HepG2 (cell line): Measurements from ENCODE around the gene BDP1. TPM values are rescaled to one million over a fixed set of nuclear protein-coding genes. Genes with fewer than 3 reads are reported as not detected.

Source experiments
- GABPB1 ChIP-seq: IDR thresholded peaks from 2 replicates; pipeline ENCODE4 v1.6.1; 2016; ENCODE audit warnings: mild to moderate bottlenecking, missing genetic modification reagents, moderate library complexity, missing compliant biosample characterization
- HDAC1 ChIP-seq: sonication (generic); formaldehyde crosslinking; IDR thresholded peaks from 2 replicates; pipeline ENCODE4 v1.5.1; 2020; ENCODE audit warnings: mild to moderate bottlenecking, missing genetic modification reagents
- HMG20A ChIP-seq: IDR thresholded peaks from 2 replicates; pipeline ENCODE4 v1.6.1; 2016; ENCODE audit warnings: borderline replicate concordance
- MED8 ChIP-seq: sonication (generic); formaldehyde crosslinking; IDR thresholded peaks from 2 replicates; pipeline ENCODE4 v1.8.1; 2023; ENCODE audit warnings: mild to moderate bottlenecking, missing genetic modification reagents; ENCODE audit not compliant: insufficient replicate concordance
- NFE2L1 ChIP-seq: sonication (generic); formaldehyde crosslinking; IDR thresholded peaks from 2 replicates; pipeline ENCODE4 v1.4.0; 2020; ENCODE audit warnings: missing genetic modification reagents, mild to moderate bottlenecking, borderline replicate concordance
- NKX3-1 ChIP-seq: sonication (generic); formaldehyde crosslinking; IDR thresholded peaks from 2 replicates; pipeline ENCODE4 v1.5.0; 2020; ENCODE audit warnings: missing genetic modification reagents
- PPARG ChIP-seq: conservative IDR thresholded peaks from 2 replicates; pipeline ENCODE4 v1.6.1; 2016; ENCODE audit warnings: missing biosample characterization, missing genetic modification reagents
- SMAD9 ChIP-seq: sonication (generic); formaldehyde crosslinking; IDR thresholded peaks from 2 replicates; pipeline ENCODE4 v1.5.1; 2020; ENCODE audit warnings: mild to moderate bottlenecking, missing genetic modification reagents
- ZBTB20 ChIP-seq: sonication (generic); formaldehyde crosslinking; IDR thresholded peaks from 2 replicates; pipeline ENCODE4 v1.8.1; 2023; ENCODE audit warnings: missing genetic modification reagents, low read depth, mild to moderate bottlenecking, borderline replicate concordance
- ZFX ChIP-seq: sonication (generic); formaldehyde crosslinking; IDR thresholded peaks from 2 replicates; pipeline ENCODE4 v1.4.0; 2020; ENCODE audit warnings: mild to moderate bottlenecking, low read depth, missing genetic modification reagents, moderate library complexity
- ZMYM2 ChIP-seq: sonication (generic); formaldehyde crosslinking; IDR thresholded peaks from 2 replicates; pipeline ENCODE4 v1.8.0; 2022; ENCODE audit warnings: mild to moderate bottlenecking, missing genetic modification reagents
- ZNF460 ChIP-seq: sonication (generic); formaldehyde crosslinking; IDR thresholded peaks from 2 replicates; pipeline ENCODE4 v1.5.1; 2020; ENCODE audit warnings: missing genetic modification reagents, mild to moderate bottlenecking, borderline replicate concordance
- ZNF792 ChIP-seq: IDR thresholded peaks from 2 replicates; pipeline ENCODE4 v1.6.1; 2016
- ZSCAN12 ChIP-seq: sonication (generic); formaldehyde crosslinking; IDR thresholded peaks from 2 replicates; pipeline ENCODE4 v1.9.0; 2021; ENCODE audit warnings: mild to moderate bottlenecking, missing genetic modification reagents
- polyA plus RNA-seq, 8 experiments: library from polyadenylated mRNA; depleted of rRNA in 3 of 8; stranded (reverse) in 7 of 8; unstranded in 1 of 8; fragments of >200 nt; fragmentation: Illumina TruSeq in 4 of 8; extraction: Trizol in 4 of 8; gene quantifications; 2 replicates each; pipeline versions ENCODE4 v1.2.1 to v1.2.3, GENCODE V29; 2011 to 2016; ENCODE audit warnings: low read depth in 4 of 8, missing spikeins in 1 of 8, mixed read lengths in 1 of 8; ENCODE audit not compliant: insufficient read depth in 1 of 8
- total RNA-seq, 5 experiments: library from RNA; depleted of rRNA; stranded (reverse); fragments of >200 nt; fragmentation: Illumina TruSeq; extraction: Trizol; gene quantifications; 2 replicates each; pipeline ENCODE4 v1.2.3, GENCODE V29; 2016; ENCODE audit warnings: low read depth in 1 of 5
- TF ChIP-seq, protein P1 (sequence below): sonication (generic); formaldehyde crosslinking; IDR thresholded peaks from 2 replicates; pipeline ENCODE4 v1.8.1; 2023; ENCODE audit warnings: mild to moderate bottlenecking, missing genetic modification reagents
- TF ChIP-seq, protein P2 (sequence below): sonication (generic); formaldehyde crosslinking; IDR thresholded peaks from 2 replicates; pipeline ENCODE4 v1.4.0; 2020; ENCODE audit warnings: missing genetic modification reagents, mild to moderate bottlenecking, borderline replicate concordance
- TF ChIP-seq, protein P3 (sequence below): sonication (generic); formaldehyde crosslinking; IDR thresholded peaks from 2 replicates; pipeline ENCODE4 v1.4.0; 2020; ENCODE audit warnings: missing genetic modification reagents
- TF ChIP-seq, protein P4 (sequence below): sonication (generic); formaldehyde crosslinking; IDR thresholded peaks from 2 replicates; pipeline ENCODE4 v1.9.0; 2022; ENCODE audit warnings: missing genetic modification reagents, mild to moderate bottlenecking, borderline replicate concordance
- TF ChIP-seq, protein P5 (sequence below): sonication (generic); formaldehyde crosslinking; IDR thresholded peaks from 2 replicates; pipeline ENCODE4 v1.4.0; 2020; ENCODE audit warnings: low read depth, mild to moderate bottlenecking, missing genetic modification reagents

Gene BDP1
- total and polyA plus RNA-seq, 2 of the 13 experiments (the other 11 are each of a cell fraction or from before 2014, with no cell fraction given) = 10.2 to 22.4 TPM

DNA sequence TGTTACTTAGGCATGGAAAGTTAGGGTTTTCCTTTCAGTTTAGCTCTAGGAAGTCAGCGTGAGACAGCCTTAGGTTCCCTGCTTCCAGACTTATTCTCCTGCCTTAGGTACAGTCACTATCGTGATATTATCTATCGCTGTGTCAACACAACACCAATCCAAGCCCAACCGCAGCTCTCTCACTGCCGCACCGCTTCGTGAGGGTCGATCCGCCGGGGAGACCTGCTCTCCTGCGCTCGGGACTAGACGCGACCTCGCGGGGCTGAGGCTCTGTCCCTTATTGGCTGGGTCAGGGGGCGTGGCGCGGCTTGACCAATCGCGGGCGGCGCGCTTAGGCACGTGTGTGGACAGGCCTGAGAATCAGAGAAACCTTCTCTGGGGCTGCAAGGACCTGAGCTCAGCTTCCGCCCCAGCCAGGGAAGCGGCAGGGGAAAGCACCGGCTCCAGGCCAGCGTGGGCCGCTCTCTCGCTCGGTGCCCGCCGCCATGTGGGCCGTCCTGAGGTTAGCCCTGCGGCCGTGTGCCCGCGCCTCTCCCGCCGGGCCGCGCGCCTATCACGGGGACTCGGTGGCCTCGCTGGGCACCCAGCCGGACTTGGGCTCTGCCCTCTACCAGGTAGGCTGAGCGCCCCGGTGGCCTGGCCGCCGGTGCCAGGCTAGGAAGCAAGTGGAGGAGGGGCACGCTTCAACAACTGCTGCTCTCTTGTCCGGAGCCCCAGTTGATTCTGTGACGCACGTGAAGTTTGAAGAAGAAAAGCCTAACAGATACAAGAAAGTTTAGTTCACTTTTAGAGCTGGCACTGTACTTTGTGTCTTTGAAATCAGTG lies 131.7 kb downstream of the BDP1 start, which contains the start of gene MCCC2 (continued):
- TF ChIP-seq, protein P1, sequence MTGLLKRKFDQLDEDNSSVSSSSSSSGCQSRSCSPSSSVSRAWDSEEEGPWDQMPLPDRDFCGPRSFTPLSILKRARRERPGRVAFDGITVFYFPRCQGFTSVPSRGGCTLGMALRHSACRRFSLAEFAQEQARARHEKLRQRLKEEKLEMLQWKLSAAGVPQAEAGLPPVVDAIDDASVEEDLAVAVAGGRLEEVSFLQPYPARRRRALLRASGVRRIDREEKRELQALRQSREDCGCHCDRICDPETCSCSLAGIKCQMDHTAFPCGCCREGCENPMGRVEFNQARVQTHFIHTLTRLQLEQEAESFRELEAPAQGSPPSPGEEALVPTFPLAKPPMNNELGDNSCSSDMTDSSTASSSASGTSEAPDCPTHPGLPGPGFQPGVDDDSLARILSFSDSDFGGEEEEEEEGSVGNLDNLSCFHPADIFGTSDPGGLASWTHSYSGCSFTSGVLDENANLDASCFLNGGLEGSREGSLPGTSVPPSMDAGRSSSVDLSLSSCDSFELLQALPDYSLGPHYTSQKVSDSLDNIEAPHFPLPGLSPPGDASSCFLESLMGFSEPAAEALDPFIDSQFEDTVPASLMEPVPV (CRISPR knock-in tag) = peak; percentile 91
- TF ChIP-seq ZNF460 (CRISPR knock-in tag) (no peak), GABPB1 (CRISPR knock-in tag) (peak; percentile 89), ZSCAN12 (no peak), ZMYM2 (CRISPR knock-in tag) (no peak), SMAD9 (no peak), HDAC1 (CRISPR knock-in tag) (peak; percentile 94), ZNF792 (peak; percentile 24; the same call in 1 of the 2 replicates), HMG20A (no peak), ZFX (CRISPR knock-in tag) (peak; percentile 99), ZBTB20 (CRISPR knock-in tag) (no peak), MED8 (CRISPR knock-in tag) (peak; percentile 20), PPARG (CRISPR knock-in tag) (peak; percentile 2; the same call in 1 of the 2 replicates), NFE2L1 (no peak), NKX3-1 (no peak)
- TF ChIP-seq, protein P2, sequence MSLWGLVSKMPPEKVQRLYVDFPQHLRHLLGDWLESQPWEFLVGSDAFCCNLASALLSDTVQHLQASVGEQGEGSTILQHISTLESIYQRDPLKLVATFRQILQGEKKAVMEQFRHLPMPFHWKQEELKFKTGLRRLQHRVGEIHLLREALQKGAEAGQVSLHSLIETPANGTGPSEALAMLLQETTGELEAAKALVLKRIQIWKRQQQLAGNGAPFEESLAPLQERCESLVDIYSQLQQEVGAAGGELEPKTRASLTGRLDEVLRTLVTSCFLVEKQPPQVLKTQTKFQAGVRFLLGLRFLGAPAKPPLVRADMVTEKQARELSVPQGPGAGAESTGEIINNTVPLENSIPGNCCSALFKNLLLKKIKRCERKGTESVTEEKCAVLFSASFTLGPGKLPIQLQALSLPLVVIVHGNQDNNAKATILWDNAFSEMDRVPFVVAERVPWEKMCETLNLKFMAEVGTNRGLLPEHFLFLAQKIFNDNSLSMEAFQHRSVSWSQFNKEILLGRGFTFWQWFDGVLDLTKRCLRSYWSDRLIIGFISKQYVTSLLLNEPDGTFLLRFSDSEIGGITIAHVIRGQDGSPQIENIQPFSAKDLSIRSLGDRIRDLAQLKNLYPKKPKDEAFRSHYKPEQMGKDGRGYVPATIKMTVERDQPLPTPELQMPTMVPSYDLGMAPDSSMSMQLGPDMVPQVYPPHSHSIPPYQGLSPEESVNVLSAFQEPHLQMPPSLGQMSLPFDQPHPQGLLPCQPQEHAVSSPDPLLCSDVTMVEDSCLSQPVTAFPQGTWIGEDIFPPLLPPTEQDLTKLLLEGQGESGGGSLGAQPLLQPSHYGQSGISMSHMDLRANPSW (CRISPR knock-in tag) = peak; percentile 58; the same call in 1 of the 2 replicates
- TF ChIP-seq, protein P3, sequence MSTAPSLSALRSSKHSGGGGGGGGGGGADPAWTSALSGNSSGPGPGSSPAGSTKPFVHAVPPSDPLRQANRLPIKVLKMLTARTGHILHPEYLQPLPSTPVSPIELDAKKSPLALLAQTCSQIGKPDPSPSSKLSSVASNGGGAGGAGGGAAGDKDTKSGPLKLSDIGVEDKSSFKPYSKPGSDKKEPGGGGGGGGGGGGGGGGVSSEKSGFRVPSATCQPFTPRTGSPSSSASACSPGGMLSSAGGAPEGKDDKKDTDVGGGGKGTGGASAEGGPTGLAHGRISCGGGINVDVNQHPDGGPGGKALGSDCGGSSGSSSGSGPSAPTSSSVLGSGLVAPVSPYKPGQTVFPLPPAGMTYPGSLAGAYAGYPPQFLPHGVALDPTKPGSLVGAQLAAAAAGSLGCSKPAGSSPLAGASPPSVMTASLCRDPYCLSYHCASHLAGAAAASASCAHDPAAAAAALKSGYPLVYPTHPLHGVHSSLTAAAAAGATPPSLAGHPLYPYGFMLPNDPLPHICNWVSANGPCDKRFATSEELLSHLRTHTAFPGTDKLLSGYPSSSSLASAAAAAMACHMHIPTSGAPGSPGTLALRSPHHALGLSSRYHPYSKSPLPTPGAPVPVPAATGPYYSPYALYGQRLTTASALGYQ (CRISPR knock-in tag) = no peak
- TF ChIP-seq, protein P4, sequence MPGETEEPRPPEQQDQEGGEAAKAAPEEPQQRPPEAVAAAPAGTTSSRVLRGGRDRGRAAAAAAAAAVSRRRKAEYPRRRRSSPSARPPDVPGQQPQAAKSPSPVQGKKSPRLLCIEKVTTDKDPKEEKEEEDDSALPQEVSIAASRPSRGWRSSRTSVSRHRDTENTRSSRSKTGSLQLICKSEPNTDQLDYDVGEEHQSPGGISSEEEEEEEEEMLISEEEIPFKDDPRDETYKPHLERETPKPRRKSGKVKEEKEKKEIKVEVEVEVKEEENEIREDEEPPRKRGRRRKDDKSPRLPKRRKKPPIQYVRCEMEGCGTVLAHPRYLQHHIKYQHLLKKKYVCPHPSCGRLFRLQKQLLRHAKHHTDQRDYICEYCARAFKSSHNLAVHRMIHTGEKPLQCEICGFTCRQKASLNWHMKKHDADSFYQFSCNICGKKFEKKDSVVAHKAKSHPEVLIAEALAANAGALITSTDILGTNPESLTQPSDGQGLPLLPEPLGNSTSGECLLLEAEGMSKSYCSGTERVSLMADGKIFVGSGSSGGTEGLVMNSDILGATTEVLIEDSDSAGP = peak; percentile 91
- TF ChIP-seq, protein P5, sequence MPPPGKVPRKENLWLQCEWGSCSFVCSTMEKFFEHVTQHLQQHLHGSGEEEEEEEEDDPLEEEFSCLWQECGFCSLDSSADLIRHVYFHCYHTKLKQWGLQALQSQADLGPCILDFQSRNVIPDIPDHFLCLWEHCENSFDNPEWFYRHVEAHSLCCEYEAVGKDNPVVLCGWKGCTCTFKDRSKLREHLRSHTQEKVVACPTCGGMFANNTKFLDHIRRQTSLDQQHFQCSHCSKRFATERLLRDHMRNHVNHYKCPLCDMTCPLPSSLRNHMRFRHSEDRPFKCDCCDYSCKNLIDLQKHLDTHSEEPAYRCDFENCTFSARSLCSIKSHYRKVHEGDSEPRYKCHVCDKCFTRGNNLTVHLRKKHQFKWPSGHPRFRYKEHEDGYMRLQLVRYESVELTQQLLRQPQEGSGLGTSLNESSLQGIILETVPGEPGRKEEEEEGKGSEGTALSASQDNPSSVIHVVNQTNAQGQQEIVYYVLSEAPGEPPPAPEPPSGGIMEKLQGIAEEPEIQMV = no peak
